Left renal pelvis (tissue), 4 donors: ENCODE results near the gene PPP2R3A. TPM values are rescaled to one million over a fixed set of nuclear protein-coding genes. Genes with fewer than 3 reads are reported as not detected.

Experiments
- DNase-seq, 4 donors: peaks; one replicate each; pipeline ENCODE4 v3.0.0-alpha.2; 2013; ENCODE audit warnings: low read depth in 4 of 4, low spot score in 3 of 4
- polyA plus RNA-seq, 4 donors: library from polyadenylated mRNA; unstranded; fragments of 120-200 nt; gene quantifications; one replicate each; pipeline ENCODE4 v1.2.1, GENCODE V29; 2013; ENCODE audit not compliant: insufficient read length in 4 of 4

The PPP2R3A gene
- polyA plus RNA-seq, 4 donors = 17.0 to 24.2 (median 21.0) TPM

- DNase-seq = no peak
Measured at GRCh38 chr3:135970506-135971116, 5.1 kb downstream of the PPP2R3A start.

- no peak for DNase-seq
Measured at GRCh38 chr3:135973841-135974240, 8.3 kb downstream of the PPP2R3A start.

- DNase-seq = no peak
Measured at GRCh38 chr3:135975053-135975452, 9.5 kb downstream of the PPP2R3A start.

GRCh38 chr3:135975536-135975935 is 10.0 kb downstream of the PPP2R3A start:
- no peak for DNase-seq

GRCh38 chr3:135980343-135980742 is 14.8 kb downstream of the PPP2R3A start:
- no peak for DNase-seq

- no peak for DNase-seq
Measured at GRCh38 chr3:135981701-135982403, 16.3 kb downstream of the PPP2R3A start.

- DNase-seq = no peak
Measured at GRCh38 chr3:135982404-135982761, 16.9 kb downstream of the PPP2R3A start.

- no peak for DNase-seq
Measured at GRCh38 chr3:135982922-135983581, 17.5 kb downstream of the PPP2R3A start.

GRCh38 chr3:135987661-135988060 is 22.1 kb downstream of the PPP2R3A start:
- DNase-seq = no peak

GRCh38 chr3:135989242-135989641 is 23.7 kb downstream of the PPP2R3A start:
- DNase-seq = no peak

GRCh38 chr3:135990903-135991302 is 25.4 kb downstream of the PPP2R3A start:
- no peak for DNase-seq

- DNase-seq = no peak
Measured at GRCh38 chr3:135991621-135992020, 26.1 kb downstream of the PPP2R3A start.

- DNase-seq = no peak
Measured at GRCh38 chr3:135992072-135992471, 26.5 kb downstream of the PPP2R3A start.

GRCh38 chr3:135994708-135995337 is 29.3 kb downstream of the PPP2R3A start:
- DNase-seq = no peak

GRCh38 chr3:135995766-135996165 is 30.2 kb downstream of the PPP2R3A start:
- DNase-seq = no peak

GRCh38 chr3:135997554-135998320 is 32.2 kb downstream of the PPP2R3A start:
- DNase-seq = no peak

GRCh38 chr3:136008221-136008620 is 42.7 kb downstream of the PPP2R3A start:
- DNase-seq = no peak

GRCh38 chr3:136008732-136009470 is 43.4 kb downstream of the PPP2R3A start:
- DNase-seq = no peak

GRCh38 chr3:136018876-136019275 is 53.3 kb downstream of the PPP2R3A start:
- DNase-seq = no peak

- no peak for DNase-seq
Measured at GRCh38 chr3:136021803-136022202, 56.3 kb downstream of the PPP2R3A start.
